Measurements from ENCODE around the gene PAX5.

Gene PAX5

GRCh38 chr9:36928670-36929349, 105.3 kb downstream of the PAX5 start:
- DNase-seq: peak in 1 of 5 donors; percentile 53

GRCh38 chr9:36928210-36928609, 105.9 kb downstream of the PAX5 start:
- DNase-seq: no peak

DNA sequence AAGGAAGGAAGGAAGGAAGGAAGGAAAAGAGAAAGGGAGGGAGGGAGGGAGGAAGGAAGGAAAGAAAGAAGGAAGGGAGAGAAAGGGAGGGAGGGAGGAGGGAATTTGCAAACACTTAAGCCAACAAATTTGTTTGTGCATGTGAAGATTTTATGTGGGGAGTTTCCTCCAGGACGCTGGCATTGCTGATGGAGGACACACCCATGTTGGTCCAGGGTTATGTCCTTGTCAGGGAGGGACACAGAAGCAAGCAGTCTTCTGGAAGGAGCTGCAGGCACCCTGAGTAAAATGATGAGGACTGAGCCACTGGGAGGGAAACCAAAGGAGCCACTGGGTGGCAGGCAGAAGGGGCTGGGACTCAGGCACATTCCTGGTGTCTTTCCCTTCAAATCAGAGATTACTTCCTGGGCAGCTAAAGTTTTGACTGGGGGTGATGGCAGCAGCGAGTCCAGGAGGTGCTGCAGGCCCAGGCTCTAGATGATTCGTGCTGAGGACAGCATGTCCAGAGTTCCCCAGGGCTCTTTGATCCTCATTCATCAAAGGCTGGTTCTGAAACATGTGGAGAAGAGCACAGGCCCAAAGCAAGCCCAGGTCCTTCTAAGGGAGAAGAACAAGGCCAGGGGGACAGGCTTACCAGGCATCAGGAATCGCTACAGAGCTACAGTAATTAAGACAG, 109.2 kb downstream of the PAX5 start:
- no peak for DNase-seq

GRCh38 chr9:36924071-36924470, 110.0 kb downstream of the PAX5 start:
- DNase-seq: peak in 1 of 5 donors; percentile 69

DNA sequence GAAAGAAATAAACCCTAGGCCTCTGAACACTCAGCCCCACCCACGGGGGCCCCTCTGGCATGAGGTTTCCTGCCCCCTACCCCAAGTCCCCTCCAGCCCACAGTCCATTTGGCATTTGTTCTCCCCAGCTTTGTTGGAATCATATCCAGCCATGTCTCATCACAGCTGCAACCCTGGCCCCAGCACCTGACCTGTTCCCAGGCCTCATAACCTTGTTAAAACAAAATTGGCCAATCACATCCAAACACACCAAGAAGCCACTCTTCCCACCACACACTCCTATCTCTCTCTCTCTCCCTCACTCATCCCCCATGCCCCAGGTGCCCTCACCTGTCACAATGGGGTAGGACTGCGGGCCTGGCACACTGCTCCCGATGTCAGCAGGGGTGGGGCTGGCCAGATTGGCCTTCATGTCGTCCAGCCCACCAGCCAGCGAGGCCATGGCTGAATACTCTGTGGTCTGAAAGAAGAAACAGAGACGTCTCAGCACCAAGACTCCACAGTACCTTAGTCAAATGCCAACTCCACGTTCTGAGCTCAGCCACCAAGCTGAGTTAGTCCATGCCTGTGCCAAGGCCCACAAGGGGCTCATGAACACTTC, 110.9 kb downstream of the PAX5 start:
- no peak for DNase-seq

GRCh38 chr9:36922548-36922947, 111.5 kb downstream of the PAX5 start:
- DNase-seq: no peak

GRCh38 chr9:36914212-36914577, 119.9 kb downstream of the PAX5 start:
- DNase-seq: no peak

- DNase-seq: no peak
Measured at GRCh38 chr9:36913393-36914211, 120.5 kb downstream of the PAX5 start.

DNA sequence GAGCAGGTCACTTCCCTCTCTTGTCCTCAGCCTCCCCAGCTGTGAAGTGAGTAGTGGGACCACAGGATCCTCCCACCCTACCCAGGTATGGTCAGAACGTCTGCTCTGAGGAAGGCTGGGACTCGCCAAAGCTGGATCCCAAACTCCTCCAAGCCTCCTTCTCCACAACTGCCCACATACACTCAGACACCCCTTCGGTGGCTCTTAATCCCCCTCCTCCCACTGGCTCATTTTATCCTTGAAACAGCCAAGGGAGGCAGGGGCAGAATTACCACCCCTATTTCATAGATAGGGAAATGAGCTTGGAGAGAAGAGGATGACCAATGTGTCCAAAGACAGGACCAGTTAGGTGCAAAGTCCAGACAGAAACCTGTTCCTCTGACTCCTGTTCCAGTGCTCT, 121.4 kb downstream of the PAX5 start:
- DNase-seq: no peak

- DNase-seq: no peak
Measured at GRCh38 chr9:36911601-36912412, 122.3 kb downstream of the PAX5 start.

DNA sequence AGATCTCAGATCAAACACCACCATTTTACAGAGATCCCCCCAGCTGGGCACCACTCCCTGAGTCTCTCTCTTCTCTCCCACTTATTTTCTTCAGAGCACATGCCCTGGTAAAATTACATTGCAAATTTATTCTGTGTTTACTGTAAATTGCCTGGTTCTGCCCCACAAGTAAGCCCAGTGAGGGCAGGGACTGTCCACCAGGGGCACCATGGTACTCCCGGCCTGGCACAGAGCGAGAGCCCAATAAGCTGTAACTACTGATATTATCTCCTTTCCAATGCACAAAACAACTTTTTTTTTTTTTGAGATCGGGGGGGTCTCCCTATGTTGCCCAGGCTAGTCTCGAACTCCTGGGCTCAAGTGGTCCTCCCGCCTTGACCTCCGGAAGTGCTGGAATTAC, 123.0 kb downstream of the PAX5 start:
- no peak for DNase-seq

GRCh38 chr9:36906492-36906891, 127.6 kb downstream of the PAX5 start:
- no peak for DNase-seq

DNA sequence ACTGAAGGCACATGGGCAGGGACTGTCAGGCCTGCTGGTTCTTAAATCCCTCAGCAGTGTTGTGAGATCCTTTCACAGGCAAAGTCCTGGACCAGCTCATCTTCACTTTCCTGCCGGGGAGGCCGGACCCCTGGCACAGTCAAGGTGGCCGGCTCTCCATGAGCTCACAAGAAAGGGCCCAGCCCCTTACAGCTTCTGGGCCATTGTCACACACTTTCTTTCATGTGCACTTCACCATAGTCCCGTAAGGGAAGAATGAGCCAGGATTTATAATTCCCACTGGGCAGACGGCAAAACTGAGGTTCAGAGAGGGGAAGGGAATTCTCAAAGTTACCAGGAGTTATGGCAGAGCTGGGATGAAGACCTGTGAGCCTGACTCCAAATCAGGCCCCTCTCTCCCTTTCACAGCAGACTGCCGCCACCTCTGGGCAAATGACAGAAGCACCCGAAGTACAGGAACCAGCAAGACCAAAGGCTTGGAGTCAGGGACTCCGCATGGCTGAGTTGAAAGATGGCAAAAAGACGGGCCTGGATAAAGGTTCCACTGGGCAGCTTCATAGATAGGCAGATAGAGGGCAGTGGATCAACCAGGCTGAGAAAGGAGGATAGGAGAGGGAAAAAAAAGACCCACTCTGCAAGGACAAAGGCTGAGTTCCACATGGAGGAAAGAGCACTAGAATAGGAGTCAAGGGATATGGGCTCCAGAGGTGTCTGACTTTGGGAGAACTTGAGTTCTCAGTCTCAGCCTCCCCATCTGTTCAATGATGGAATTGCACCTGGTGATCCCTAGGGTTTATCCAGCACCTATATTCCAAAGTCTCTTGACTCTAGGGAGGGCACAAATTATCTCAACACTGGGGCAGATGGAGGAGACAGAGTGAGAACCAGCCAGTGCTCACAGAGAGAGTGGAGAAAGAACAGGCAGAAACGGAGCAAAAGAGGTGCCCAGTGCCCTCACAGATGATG, 128.7 kb downstream of the PAX5 start:
- DNase-seq: no peak

DNA sequence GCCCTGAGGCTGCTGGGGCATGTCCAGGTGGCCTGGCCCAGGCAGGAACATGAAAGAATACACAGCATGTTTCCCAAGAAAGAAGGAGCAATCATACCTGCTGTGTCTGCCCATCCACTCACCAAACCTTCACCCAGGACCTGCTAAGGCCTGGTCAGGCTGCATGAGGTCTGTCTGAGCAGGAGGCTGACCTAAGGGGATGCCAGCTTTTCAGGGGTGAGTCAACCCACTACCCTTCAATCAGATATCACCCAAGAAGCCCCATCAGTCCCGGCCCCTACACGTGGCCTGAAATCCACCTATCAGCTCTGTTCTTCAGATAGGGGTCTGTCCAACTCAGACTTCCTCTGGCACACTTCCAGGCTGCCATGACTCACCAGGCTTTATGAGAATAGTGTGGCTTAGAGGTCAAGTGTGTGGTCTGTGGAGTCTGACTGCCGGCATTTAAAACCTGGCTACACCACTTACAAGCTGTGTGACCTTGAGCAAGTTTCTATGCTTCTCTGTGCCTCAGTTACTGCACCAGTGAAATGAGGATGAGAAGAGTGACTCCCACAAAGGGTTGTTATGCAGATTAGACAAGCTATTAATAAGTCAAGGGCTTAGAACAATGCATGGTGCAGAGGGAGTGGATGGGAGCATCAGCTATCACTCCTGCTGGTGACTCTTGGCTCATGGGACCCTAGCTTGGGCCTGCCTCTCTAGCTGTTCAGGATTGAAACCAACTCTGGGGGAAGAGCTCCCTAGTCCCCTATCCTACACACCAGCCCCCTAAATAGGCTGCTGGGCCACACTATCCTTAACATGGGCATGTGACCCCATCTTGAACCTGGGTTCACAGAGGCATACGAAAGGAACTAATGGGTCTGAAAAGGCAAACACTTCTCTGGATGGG, 130.3 kb downstream of the PAX5 start:
- peak in 1 of 5 donors; percentile 25 for DNase-seq

- no peak for DNase-seq
Measured at GRCh38 chr9:36902861-36903524, 131.1 kb downstream of the PAX5 start.

DNA sequence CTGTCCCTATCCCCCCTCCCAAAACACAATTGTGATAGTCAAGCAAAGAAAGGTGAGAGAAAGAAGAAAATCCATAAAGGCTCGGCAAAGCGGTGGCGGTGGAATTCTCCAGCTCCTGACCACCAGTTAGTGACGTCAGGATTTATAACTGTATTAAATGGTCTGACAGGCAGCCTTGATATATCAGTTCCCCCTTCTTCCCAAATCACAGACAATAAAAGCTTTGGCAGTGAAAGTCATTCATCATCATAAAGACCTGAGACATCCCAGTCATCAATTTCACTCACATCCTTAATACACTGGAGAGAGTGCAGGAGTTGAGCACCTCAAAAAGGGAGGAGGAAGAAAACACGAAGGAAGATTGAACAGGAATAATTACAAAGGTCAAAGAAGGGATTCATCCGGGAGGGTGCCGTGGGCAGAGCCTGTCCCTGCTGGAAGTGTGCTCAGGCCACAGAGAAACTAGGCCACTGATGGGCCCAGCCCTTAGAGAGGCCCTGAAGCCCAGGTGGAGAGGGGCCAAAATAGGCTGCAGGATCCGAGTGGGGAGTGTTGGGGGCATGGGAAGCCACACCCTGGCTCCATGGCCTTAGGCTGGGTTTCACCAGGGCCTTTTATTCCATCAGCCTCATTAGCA, 131.9 kb downstream of the PAX5 start:
- no peak for DNase-seq

DNA sequence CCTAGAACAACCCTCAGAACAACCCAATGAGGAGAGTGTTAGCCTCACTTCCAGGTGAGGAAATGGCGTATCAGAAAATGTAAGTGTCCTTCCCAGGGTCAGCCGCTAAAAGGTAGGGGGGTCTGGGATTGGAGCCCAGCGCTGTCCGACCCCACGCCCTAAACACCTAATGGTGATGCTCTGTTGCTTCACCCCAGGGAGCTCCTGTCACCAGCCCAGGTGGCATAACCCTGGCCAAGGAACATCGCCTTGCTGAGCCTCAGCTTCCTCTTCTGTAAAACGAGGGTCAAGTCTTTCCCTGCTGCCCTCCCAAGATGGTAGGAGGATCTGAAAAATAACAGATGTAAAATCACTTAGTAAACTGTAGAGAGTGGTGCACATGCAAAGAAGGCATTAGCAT, 132.5 kb downstream of the PAX5 start:
- DNase-seq: no peak

GRCh38 chr9:36900856-36901220, 133.2 kb downstream of the PAX5 start:
- no peak for DNase-seq
